NOMO-1 treated with DMSO at 0.1 percent for 48 hours (cell line): ENCODE results near the gene MFSD2B.
"Not testable (repeated sequence)": the region's sequence is repeated elsewhere in the genome, so short reads cannot be mapped to it uniquely, and the experiment has no call there.

Experiments
- DNase-seq: peaks from one replicate; lab custom pipeline; 2025; ENCODE audit not compliant: unreplicated experiment; lab: John Stamatoyannopoulos, UW

Gene MFSD2B

DNA sequence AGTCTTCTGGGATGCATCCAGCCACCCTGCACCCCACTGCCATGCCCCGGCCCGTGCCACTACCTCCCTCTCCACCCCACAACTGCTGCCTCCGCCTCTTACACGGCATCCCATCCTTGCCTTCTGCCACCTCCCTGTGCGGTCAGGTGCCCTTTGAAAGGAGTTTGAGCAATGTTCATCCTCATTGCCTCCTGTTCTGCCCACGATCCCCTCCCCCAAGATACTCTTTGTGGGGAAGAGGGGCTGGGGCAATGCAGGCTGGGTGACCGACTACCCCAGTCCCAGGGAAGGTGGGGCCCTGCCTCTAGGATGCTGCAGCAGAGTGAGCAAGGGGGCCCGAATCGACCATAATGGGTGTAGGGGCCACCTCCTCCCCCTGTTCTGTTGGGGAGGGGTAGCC, 8.4 kb downstream of the MFSD2B start:
- DNase-seq, result no peak

DNA sequence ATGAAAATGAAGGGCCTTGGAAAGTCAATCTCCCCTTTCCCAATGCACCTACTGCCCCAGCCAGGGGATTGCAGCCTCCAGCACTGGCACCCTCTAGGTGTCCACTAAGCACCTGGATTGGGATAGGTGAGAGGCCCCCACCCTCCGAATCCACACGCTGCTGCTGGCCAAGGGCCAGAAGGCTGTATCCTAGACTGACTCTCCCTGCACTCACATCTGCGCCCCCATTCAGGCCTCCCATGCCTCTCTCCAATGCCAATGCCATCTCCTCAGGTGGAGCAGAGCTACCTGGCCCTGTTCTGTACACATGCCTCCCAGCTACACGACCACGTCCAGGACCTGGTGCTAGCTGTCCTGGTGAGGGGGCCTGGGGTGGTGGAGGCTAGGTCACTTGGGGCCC, 9.8 kb downstream of the MFSD2B start:
- no peak for DNase-seq

DNA sequence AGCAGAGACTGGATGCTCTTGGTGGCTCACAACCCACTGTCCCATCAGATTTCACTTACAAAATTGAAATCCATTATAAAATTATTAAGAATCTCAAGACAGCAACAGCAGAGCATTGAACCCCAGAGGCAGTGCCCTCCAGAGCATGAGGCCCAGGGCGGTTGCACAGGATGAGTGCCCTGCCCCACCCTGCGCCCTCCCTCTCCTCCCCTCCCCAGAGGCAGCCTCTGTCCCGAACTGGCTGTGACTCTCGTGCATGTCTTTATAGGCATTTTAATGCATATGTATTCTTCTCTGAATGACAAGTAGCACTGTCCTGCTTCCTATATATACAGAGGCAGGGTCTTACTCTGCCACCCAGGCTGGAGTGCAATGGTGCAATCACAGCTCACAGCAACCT, 10.4 kb downstream of the MFSD2B start:
- no peak for DNase-seq

DNA sequence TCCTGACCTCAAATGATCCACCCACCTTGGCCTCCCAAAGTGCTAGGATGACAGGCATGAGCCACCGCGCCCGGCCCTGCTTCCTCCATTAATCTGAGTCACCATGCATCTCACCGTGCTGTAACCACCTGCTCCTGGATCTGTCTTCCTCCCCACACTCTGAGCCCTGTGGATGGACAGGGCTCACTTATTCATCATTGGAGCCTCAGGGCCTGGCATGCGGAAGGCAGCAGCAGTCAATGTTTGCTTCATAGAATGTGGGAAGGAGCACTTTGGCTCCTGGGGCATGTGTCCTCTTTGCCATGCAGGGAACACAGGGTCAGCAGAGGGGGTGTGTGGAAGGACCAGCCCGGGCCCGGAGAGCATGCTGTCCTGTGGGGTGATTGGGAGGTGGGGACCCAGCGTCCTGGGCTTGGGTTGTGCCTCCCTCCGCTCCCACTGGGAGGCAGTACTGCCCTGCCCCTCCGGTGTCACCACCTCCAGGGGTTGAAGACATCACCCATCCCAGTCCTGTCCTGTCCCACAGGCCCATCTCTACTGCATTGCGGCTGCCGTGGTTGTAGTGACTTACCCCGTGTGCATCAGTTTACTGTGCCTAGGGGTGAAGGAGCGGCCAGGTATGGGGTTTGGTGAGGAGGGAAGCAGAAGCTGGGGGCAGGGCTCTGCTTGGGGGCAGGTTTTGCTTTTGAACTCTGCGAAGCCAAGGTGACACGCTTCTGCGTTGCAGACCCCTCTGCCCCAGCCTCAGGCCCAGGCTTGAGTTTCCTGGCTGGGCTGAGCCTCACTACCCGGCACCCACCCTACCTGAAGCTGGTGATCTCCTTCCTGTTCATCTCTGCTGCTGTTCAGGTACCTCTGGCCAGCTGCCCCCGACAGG, 11.5 kb downstream of the MFSD2B start:
- no peak for DNase-seq

DNA sequence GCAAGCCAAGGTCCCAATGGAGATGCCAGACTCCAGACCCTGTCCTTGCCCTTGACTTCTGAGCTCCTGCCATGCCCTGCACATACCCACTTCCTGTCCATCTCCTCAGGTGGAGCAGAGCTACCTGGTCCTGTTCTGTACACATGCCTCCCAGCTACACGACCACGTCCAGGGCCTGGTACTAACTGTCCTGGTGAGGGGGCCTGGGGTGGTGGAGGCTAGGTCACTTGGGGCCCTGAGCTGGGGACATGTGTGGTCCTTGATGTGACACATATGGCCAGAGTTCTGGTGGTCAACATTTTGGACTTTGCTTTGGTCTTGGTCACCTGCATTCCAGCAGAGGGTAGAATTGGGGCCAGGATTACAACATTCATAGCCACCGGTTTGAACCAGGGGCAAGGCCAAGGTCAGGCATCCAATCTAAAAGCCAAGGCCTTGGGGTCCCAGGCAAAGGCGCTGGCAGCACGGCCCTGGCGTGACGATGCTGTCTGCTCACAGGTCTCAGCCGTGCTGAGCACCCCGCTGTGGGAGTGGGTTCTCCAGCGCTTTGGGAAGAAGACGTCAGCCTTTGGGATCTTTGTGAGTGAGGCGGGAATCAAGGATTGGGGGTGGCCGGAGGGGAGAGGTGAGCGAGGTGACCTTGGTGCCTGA, 12.6 kb downstream of the MFSD2B start:
- DNase-seq, result no peak

DNA sequence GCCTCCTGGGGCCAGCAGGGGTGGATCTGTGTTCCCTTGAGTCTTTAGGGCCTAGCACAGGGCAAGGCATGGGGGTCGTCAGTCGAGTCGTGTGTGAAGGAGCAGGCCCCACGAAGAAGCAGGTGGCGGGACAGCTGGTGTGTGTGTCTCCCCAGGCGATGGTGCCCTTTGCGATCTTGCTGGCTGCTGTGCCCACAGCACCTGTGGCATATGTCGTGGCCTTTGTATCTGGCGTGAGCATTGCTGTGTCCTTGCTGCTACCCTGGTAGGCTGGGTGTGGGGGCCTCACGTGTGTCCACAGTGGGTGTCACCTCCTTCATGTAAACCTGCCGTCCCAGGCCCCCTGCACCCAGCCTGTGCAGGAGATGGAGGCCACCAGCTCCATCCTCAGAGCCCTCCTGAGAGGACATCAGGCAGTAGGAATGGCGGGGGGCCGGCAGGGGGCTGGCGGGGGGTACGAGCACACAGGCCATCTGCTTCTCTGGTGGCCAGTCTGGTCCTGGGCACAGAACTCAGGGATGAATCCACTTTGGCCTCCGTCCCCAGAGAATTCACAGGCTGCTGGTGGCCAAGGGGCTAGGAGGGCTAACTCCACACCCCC, 13.2 kb downstream of the MFSD2B start:
- DNase-seq, result no peak

DNA sequence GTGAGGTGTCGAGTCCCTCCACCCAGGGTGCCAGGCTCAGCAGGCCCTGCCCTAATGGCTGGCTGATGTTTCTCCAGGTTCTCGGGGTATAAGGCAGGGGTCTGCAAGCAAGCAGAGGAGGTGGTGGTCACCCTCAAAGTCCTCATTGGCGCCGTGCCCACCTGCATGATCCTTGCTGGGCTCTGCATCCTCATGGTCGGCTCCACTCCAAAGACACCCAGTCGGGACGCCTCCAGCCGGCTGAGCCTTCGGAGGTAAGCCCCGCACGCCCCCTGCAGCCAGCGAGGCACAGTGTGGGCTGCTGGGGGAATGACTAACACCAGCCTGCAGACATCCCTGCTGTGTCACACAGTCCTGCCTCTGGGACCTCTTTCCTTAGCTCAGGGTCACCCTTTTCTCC, 14.1 kb downstream of the MFSD2B start:
- no peak for DNase-seq

DNA sequence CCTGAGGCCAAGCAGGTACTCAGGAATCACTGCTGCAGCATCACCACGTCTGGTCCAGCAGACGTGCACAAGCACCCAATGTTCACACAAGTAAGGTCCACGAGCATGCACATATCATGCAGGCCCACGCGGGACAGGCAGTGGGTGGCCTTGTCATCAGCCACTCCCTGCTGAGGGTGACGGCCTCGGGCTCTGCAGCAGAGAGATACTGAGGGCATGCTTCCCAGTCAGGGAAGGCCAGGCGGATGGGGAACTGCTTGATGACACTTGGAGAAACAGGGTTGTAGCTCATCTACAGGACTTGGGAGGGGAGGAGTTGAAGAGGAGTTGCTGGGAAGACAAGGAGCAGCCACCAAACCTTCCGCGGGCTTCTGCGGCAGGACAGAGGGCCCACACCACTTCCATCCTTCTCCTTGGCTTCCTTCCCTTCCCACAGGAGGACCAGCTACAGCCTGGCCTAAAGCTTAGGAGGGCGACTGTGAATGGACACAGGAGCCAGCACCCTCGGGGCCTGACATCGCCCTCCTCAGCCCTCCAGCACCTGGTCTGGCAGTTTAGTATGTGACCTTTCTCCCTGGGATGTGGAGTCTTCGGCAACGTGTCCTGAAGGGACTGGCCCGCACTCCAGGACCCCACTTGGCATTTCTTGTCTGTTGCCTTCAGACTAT, 15.2 kb downstream of the MFSD2B start:
- no peak for DNase-seq

DNA sequence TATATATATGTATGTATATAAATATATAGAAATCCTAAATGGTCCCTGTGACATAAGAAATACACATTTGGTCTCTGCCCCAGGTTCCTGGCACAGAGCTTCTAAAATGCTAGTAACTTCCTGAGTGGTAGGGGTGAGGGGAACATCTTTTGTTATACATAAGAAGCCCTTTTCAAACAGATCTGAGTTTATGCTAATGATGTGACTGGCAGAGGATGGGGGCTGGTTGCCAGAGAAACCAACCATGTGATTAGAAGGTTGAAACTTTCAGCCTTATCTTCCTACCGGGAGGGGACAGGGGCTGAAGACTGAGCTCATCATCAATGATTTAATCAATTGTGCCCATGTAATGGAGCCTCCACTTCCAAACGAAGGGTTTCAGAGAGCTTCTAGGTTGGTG, 16.3 kb downstream of the MFSD2B start:
- no peak for DNase-seq

DNA sequence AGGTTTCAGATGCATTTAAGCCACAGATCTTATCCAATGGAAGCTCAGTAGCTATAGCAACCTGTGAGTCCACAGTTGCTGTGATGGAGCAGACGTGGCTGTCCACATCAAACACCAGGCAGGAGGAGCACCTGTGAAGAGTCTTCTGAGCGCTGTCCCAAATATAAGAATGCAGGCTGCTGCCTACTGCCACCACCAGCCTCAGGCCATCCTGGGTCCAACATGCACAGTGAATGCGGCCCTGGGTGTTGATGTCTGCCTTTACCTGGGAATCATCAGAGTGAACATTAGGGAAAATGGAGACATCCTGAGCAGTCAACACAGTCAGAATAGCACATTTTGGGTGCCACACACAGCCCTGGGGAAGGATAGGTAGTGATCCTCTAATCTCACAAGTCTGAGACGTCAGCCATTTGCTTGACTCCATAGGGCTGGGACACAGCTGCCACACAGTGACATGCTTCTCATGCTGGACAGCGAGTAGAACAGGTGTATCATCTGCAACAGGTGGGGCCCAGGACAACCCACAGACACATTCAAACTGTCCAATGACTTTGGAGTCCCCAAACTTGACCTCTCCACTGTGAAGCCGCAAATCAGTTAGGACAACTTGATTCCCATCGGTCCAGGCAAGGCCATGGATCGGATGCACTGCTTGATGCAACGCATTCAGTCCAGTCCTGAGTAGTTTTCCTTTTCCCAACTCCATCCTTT, 29.1 kb downstream of the MFSD2B start:
- DNase-seq, result no peak

DNA sequence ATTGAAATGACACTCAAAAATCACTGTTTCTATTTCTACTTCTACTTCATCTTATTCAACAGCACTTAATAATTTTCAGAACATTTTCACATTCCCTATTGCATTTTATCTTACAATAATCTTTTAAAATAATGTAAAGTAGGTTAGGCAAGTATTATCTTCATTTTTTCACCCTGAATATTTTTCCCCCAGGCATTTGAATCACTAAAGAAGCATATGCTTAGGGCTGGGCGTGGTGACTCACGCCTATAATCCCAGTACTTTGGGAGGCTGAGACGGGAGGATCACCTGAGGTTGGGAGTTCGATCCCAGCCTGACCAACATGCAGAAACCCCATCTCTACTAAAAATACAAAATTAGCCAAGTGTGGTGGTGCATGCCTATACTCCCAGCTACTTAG, 30.6 kb downstream of the MFSD2B start:
- DNase-seq, result no peak

DNA sequence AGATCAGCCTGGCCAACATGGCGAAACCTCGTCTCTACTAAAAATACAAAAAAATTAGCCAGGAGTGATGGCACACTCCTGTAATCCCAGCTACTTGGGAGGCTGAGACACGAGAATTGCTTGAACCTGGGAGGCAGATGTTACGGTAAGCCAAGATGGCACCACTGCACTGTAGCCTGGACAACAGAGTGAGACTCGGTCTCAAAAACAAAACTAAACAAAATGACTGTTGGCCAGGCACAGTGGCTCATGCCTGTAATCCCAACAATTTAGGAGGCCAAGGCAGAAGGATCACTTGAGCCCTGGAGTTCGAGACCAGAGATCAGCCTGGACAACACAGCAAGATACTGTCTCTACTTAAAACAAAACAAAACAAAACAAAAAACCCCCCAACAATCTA, 33.2 kb downstream of the MFSD2B start:
- DNase-seq, result not testable (repeated sequence)

DNA sequence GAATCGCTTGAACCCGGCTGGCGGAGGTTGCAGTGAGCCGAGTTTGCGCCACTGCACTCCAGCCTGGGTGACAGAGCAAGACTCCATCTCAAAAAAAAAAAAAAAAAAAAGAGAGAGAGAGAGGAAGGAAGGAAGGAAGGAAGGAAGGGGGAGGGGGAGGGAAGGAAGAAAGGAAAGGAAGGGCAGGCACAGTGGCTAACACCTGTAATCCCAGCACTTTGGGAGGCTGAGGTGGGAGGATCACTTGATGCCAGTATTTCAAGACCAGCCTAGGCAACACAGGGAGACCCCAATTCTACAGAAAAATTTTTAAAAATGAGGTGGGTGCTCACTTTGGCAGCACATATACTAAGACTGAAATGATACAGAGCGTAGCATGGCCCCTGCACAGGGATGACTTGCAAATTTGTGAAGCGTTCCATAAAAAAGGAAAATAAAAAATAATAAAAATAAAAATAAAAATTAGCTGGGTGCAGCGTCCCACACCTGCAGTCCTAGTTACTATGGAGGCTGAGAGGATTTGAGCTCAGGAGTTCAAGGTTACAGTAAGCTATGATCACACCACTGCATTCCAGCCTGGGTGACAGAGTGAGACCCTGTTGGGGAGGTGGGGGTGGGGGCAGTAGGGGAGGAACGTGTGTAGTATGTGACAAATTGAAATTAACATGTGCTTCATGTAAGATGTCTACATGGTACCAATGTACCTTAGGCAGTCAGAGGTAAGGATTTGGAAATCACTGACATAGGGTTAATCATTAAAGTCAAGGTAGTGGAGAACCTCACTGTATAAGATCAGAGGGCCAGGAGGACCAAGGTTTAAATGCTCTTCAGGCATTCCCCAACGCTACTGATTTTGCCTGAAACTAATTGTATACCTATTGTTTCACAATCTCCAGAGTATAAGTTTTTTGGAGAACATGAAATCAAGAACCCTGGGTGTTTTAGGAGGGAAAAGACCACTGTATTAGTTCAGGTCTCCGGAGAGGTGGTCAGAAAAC, 35.9 kb downstream of the MFSD2B start:
- DNase-seq, result no peak

DNA sequence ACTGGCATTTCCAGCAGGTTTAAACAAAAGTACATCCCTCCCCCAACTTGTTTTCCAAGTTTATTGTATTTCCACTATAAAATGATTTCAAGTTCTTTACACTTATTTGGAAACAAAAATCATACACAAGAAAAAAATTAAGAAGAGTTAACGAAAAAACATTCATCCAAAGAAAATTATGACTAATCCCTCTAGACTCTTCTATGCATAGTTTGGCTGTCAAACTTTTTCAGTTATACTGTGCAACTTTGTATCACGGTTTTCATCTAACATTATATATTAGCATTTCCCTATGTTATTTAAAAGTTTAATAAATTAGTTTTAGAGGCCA, 36.7 kb downstream of the MFSD2B start:
- no peak for DNase-seq

DNA sequence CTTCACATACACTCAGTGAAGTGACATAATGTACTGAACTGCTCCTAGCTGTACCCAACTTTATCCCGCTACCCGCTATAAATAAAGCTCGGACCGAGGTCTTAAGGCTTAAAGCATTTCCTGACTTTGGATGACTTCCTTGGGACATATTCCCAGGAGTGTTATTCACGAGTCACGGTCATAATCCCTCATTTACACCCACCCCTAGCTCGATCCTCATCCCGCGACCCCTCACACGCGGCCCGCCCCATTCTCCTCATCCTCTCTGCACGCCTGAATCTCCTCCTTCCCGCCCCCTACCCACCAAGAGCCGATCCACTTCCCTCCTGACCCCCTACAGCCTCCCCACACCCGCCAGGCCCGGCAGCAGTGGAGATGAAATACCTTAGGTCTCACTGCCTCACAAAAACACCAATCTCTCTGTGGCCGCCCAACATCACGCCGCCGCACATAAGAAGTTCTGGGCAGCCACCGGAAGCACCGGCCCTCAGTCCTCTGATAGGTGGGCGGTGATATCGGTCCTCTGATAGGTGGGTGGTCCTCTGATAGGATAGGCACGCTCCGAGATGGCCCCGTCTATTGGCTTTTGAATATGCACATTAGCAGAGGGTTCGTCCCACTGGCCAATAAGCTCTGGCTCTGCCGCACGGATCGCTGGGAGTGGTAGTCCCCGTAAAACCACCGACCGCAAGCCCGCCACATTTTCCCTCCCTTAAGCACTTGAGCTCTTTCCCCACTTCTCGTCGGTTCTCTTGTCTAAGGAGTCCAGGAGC, 37.2 kb downstream of the MFSD2B start, which contains the start of gene WDCP:
Gene WDCP, minus strand, starts transcription at position 462 of the 773 bp plus-strand sequence. CDS start 7,897 bp downstream, outside the sequence.
- DNase-seq, result peak; percentile 100

DNA sequence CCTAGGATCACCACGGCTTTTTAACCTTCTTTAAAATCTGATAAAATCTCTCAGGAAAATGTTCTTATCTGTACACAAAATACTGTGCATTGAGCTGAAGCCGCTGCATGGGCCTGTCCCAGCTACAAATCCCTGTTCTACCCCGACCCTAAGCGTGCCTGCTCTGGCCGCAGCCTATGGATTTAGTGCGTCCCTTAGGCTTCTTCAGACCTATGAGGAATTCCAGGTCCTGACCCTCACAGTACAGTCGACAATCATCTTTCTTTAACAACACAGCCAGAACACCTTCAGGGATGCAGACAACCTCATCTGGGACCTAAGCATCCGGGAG, 37.8 kb downstream of the MFSD2B start:
- no peak for DNase-seq

DNA sequence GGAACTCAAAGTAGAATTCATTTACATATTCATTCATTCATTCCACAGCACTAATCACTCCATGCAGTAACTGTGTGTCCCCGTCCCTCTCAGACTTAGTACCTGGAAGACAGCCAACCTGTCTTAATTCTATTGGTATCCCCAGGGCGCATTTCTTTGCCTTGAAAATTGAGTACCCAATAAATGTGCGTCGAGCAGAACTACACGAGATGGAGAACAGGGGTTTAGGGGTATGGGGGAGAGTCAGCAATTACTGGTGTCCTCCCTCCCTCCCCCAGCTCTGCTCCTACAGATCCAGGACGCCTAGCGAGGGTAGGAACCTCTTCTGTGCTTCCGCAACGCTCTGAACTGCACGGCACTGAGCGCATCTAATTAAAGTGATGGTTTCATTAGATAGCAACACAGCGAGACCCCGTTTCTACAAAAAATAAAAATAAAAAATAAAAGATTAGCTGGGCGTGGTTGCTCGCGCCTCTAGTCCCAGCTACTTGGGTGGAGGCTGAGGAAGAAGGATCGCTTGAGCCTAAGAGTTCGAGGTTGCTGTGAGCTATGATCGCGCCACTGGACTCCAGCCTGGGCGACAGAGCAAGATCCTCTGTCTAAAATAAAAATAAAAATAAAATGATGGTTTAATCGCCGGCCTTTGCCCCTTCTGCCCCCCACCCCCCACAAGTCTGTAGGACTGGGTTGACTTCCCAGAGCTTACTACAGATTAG, 39.0 kb downstream of the MFSD2B start:
- DNase-seq, result no peak

DNA sequence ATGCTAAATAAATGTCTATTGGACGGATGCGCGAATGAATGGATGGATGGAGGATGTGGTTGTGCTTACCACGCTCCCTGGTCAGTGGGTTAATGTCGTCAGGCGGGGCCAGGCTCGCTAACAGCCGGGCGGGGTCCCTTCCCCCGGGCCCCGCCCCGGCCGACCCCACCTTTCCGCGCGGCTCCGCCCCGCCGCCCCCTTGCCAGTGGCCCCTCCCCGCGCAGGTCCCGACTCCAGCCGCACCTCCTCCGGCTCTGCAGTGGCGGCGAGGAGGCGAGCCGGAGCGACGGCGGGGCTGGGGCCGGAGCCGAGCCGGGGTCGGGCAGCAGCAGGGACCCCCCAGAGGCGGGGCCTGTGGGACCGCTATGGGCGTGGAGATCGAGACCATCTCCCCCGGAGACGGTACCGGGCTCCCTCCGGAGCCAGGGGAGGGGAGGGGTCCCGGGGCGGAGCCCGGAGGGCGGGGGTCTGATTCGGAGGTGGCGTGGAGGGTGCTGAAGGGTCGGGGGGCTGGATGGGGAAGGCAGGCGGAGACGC, 39.7 kb downstream of the MFSD2B start, which contains the start of gene FKBP1B:
Gene FKBP1B, plus strand, starts transcription at position 257 of the 537 bp plus-strand sequence. Its CDS starts 109 bp downstream, at position 366.
- DNase-seq, result no peak
